ENCODE measurements around the gene ATAD1. TPM values are rescaled to one million over a fixed set of nuclear protein-coding genes. Genes with fewer than 3 reads are reported as not detected.
"Not testable (repeated sequence)": the region's sequence is repeated elsewhere in the genome, so short reads cannot be mapped to it uniquely, and the experiment has no call there.

ATAD1 gene
- total RNA-seq, 1 experiment from 2014 or later: 37.9 TPM

- in situ Hi-C loops (cut with HindIII; ENCODE audit: low sequenced_read_pairs): no loop called here
- DNase-seq (ENCODE audit: low spot score): no peak
Observed at GRCh38 chr10:87816898-87817608, 973 bp downstream of the ATAD1 start.

- no peak for DNase-seq (ENCODE audit: low spot score)
- in situ Hi-C loops (cut with HindIII; ENCODE audit: low sequenced_read_pairs): no loop called here
Observed at GRCh38 chr10:87816163-87816897, 1.7 kb downstream of the ATAD1 start.

GRCh38 chr10:87804939-87805569, 13.0 kb downstream of the ATAD1 start:
- DNase-seq (ENCODE audit: low spot score): no peak
- in situ Hi-C loops (cut with HindIII; ENCODE audit: low sequenced_read_pairs): no loop called here

- DNase-seq (ENCODE audit: low spot score): no peak
- in situ Hi-C loops (cut with HindIII; ENCODE audit: low sequenced_read_pairs): no loop called here
Observed at GRCh38 chr10:87803831-87804230, 14.2 kb downstream of the ATAD1 start.

- DNase-seq (ENCODE audit: low spot score): no peak
- in situ Hi-C loops (cut with HindIII; ENCODE audit: low sequenced_read_pairs): no loop called here
Observed at GRCh38 chr10:87803328-87803727, 14.7 kb downstream of the ATAD1 start.

- in situ Hi-C loops (cut with HindIII; ENCODE audit: low sequenced_read_pairs); DNase-seq (ENCODE audit: low spot score): not testable (repeated sequence)
Observed at GRCh38 chr10:87801813-87802435, 16.1 kb downstream of the ATAD1 start.

GRCh38 chr10:87799860-87800259, 18.2 kb downstream of the ATAD1 start:
- in situ Hi-C loops (cut with HindIII; ENCODE audit: low sequenced_read_pairs): no loop called here
- DNase-seq (ENCODE audit: low spot score): no peak

- in situ Hi-C loops (cut with HindIII; ENCODE audit: low sequenced_read_pairs): no loop called here
- no peak for DNase-seq (ENCODE audit: low spot score)
Observed at GRCh38 chr10:87798082-87798481, 19.9 kb downstream of the ATAD1 start.

- in situ Hi-C loops (cut with HindIII; ENCODE audit: low sequenced_read_pairs): no loop called here
- DNase-seq (ENCODE audit: low spot score): no peak
Observed at GRCh38 chr10:87794285-87794684, 23.7 kb downstream of the ATAD1 start.

GRCh38 chr10:87790185-87790584, 27.8 kb downstream of the ATAD1 start:
- DNase-seq (ENCODE audit: low spot score): no peak
- in situ Hi-C loops (cut with HindIII; ENCODE audit: low sequenced_read_pairs): no loop called here

GRCh38 chr10:87786421-87786820, 31.6 kb downstream of the ATAD1 start:
- in situ Hi-C loops (cut with HindIII; ENCODE audit: low sequenced_read_pairs): no loop called here
- no peak for DNase-seq (ENCODE audit: low spot score)

- in situ Hi-C loops (cut with HindIII; ENCODE audit: low sequenced_read_pairs): no loop called here
- no peak for DNase-seq (ENCODE audit: low spot score)
Observed at GRCh38 chr10:87782721-87783120, 35.3 kb downstream of the ATAD1 start.

GRCh38 chr10:87781545-87781944, 36.5 kb downstream of the ATAD1 start:
- no peak for DNase-seq (ENCODE audit: low spot score)
- in situ Hi-C loops (cut with HindIII; ENCODE audit: low sequenced_read_pairs): no loop called here

GRCh38 chr10:87776328-87776727, 41.7 kb downstream of the ATAD1 start:
- in situ Hi-C loops (cut with HindIII; ENCODE audit: low sequenced_read_pairs): no loop called here
- DNase-seq (ENCODE audit: low spot score): no peak

GRCh38 chr10:87775766-87776165, 42.3 kb downstream of the ATAD1 start:
- DNase-seq (ENCODE audit: low spot score): no peak
- in situ Hi-C loops (cut with HindIII; ENCODE audit: low sequenced_read_pairs): no loop called here

GRCh38 chr10:87771871-87772500, 46.0 kb downstream of the ATAD1 start:
- DNase-seq (ENCODE audit: low spot score): peak; percentile 51
- in situ Hi-C loops (cut with HindIII; ENCODE audit: low sequenced_read_pairs): no loop called here

- in situ Hi-C loops (cut with HindIII; ENCODE audit: low sequenced_read_pairs): no loop called here
- DNase-seq (ENCODE audit: low spot score): peak; percentile 17
Observed at GRCh38 chr10:87767253-87767652, 50.8 kb downstream of the ATAD1 start.

GRCh38 chr10:87765666-87766376, 52.2 kb downstream of the ATAD1 start:
- in situ Hi-C loops (cut with HindIII; ENCODE audit: low sequenced_read_pairs): no loop called here
- no peak for DNase-seq (ENCODE audit: low spot score)
